ENCODE results near the gene UPF3B.

The UPF3B gene

GRCh38 chrX:119871599-119872395 is 19.0 kb upstream of the UPF3B start, which contains the start of the genes NDUFA1 and RNF113A:
Gene NDUFA1 (plus strand): TSS chrX:119871832. CDS start chrX:119871912, 80 bp downstream.
Gene RNF113A (minus strand): TSS chrX:119871733. CDS start chrX:119871613, 120 bp downstream.
- Mint-ChIP-seq H3K4me1 (peaks cover 14% of the 10 kb centered on the region), H3K27me3 (ENCODE audit: low read depth) (no peaks in the 10 kb centered on the region), H3K36me3 (ENCODE audit: low read depth) (peaks cover 4% of the 10 kb centered on the region), H3K27ac (peak within 1 kb of the TSS; percentile 71 to 96 (median 75)), H3K9me3 (no peaks in the 10 kb centered on the region), H3K4me3 (peak within 1 kb of the TSS; percentile 92 to 95 (median 94))
- TF ChIP-seq CTCF (IDR thresholded peaks at IDR 0.05; ENCODE audit: unreplicated experiment in 3 of 3), result no peak

GRCh38 chrX:119871245-119871598 is 18.5 kb upstream of the UPF3B start:
- Mint-ChIP-seq H3K9me3 (no peaks in the 10 kb centered on the region), H3K27me3 (ENCODE audit: low read depth) (no peaks in the 10 kb centered on the region)

GRCh38 chrX:119870626-119871131 is 17.9 kb upstream of the UPF3B start:
- Mint-ChIP-seq H3K27ac (peak overlapping the region; percentile 68 to 96 (median 75)), H3K9me3 (no peaks in the 10 kb centered on the region), H3K36me3 (ENCODE audit: low read depth) (no peaks in the 10 kb centered on the region), H3K4me3 (peak overlapping the region; percentile 92 to 95 (median 94)), H3K27me3 (ENCODE audit: low read depth) (no peaks in the 10 kb centered on the region), H3K4me1 (peaks cover 14% of the 10 kb centered on the region)
- TF ChIP-seq CTCF (IDR thresholded peaks at IDR 0.05; ENCODE audit: unreplicated experiment in 3 of 3), result no peak

More at GRCh38 chrX:119871245-119871598, 18.5 kb upstream of the UPF3B start:
- Mint-ChIP-seq H3K4me1 (peaks cover 14% of the 10 kb centered on the region), H3K4me3 (peak overlapping the region; percentile 92 to 95 (median 94)), H3K27ac (peak overlapping the region; percentile 68 to 96 (median 75)), H3K36me3 (ENCODE audit: low read depth) (peaks cover 4% of the 10 kb centered on the region)
- TF ChIP-seq CTCF (IDR thresholded peaks at IDR 0.05; ENCODE audit: unreplicated experiment in 3 of 3), result no peak

GRCh38 chrX:119853444-119853843 is 681 bp upstream of the UPF3B start:
- Mint-ChIP-seq H3K9me3 (peaks cover 11% of the 10 kb centered on the region), H3K4me1 (peaks cover 19% of the 10 kb centered on the region), H3K27me3 (ENCODE audit: low read depth) (peaks cover 4% of the 10 kb centered on the region), H3K36me3 (ENCODE audit: low read depth) (peaks cover 23% of the 10 kb centered on the region), H3K27ac (peak overlapping the region; percentile 81 to 98 (median 97)), H3K4me3 (peak overlapping the region; percentile 98 to 99 (median 98))
- TF ChIP-seq CTCF (IDR thresholded peaks at IDR 0.05; ENCODE audit: unreplicated experiment in 3 of 3), result no peak

- TF ChIP-seq CTCF (IDR thresholded peaks at IDR 0.05; ENCODE audit: unreplicated experiment in 3 of 3), result no peak
- Mint-ChIP-seq H3K4me1 (no peaks in the 10 kb centered on the region), H3K9me3 (peaks cover 20% of the 10 kb centered on the region), H3K27me3 (ENCODE audit: low read depth) (no peaks in the 10 kb centered on the region), H3K4me3 (no peak overlapping the region), H3K27ac (no peak overlapping the region), H3K36me3 (ENCODE audit: low read depth) (peaks cover 61% of the 10 kb centered on the region)
Measured at GRCh38 chrX:119833905-119834304, 18.9 kb downstream of the UPF3B start.

All from nephron (organoid).